K562 (cell line): ENCODE measurements around the gene PCSK6. TPM values are rescaled to one million over a fixed set of nuclear protein-coding genes. Genes with fewer than 3 reads are reported as not detected.

Source experiments
- BDP1 ChIP-seq: IDR thresholded peaks from 3 replicates; pipeline ENCODE4 v1.6.1; 2011; ENCODE audit not compliant: insufficient read length, insufficient read depth
- BRD4 ChIP-seq: fragments of 200-600 bp; sonication (generic); IDR thresholded peaks from 2 replicates; pipeline ENCODE4 v1.6.1; 2017; ENCODE audit warnings: inconsistent platforms
- HMGN3 ChIP-seq: IDR thresholded peaks from 2 replicates; pipeline ENCODE4 v1.6.1; 2011; ENCODE audit warnings: borderline replicate concordance, low read depth, mild to moderate bottlenecking, mixed read lengths, low read length; ENCODE audit not compliant: insufficient read length; ENCODE audit errors: extremely low read depth
- HNRNPLL ChIP-seq: fragments of 200-400 bp; formaldehyde crosslinking; IDR thresholded peaks from 2 replicates; pipeline ENCODE4 v1.6.1; 2017; ENCODE audit warnings: low read length, low read depth, mild to moderate bottlenecking; ENCODE audit not compliant: poor library complexity, severe bottlenecking
- KDM2B ChIP-seq: fragments of 250-450 bp; sonication (Bioruptor Pico); IDR thresholded peaks from 2 replicates; pipeline ENCODE4 v1.8.0; 2021; ENCODE audit warnings: mild to moderate bottlenecking, moderate library complexity
- KDM4B ChIP-seq, 2 experiments: fragments of 450-650 bp in 1 of 2; sonication (generic) in 1 of 2; IDR thresholded peaks; 2 replicates each; pipeline ENCODE4 v1.6.1; 2016 to 2017; ENCODE audit warnings: borderline replicate concordance in 2 of 2, antibody characterized with exemption in 1 of 2, low read depth in 1 of 2, mild to moderate bottlenecking in 1 of 2
- PKNOX1 ChIP-seq: fragments of 450-650 bp; IDR thresholded peaks from 2 replicates; pipeline ENCODE4 v1.6.1; 2016
- PML ChIP-seq: IDR thresholded peaks from 2 replicates; pipeline ENCODE4 v1.6.1; 2012; ENCODE audit warnings: low read length, inconsistent platforms
- POLR2G ChIP-seq: fragments of 200-400 bp; formaldehyde crosslinking; IDR thresholded peaks from 2 replicates; pipeline ENCODE4 v1.6.1; 2017; ENCODE audit warnings: low read depth, mild to moderate bottlenecking, antibody characterized with exemption, low read length, moderate library complexity
- SMARCA4 ChIP-seq: fragments of 450-650 bp; IDR thresholded peaks from 2 replicates; pipeline ENCODE4 v1.6.1; 2016
- SMARCE1 ChIP-seq: fragments of 450-650 bp; IDR thresholded peaks from 2 replicates; pipeline ENCODE4 v1.7.1; 2016; ENCODE audit warnings: mild to moderate bottlenecking
- TAL1 ChIP-seq: fragments of 450-650 bp; IDR thresholded peaks from 2 replicates; pipeline ENCODE4 v1.6.1; 2016; ENCODE audit warnings: mild to moderate bottlenecking
- THRA ChIP-seq: fragments of 450-650 bp; IDR thresholded peaks from 2 replicates; pipeline ENCODE4 v1.6.1; 2017; ENCODE audit warnings: mild to moderate bottlenecking, moderate library complexity
- ZBTB49 ChIP-seq: sonication (generic); formaldehyde crosslinking; IDR thresholded peaks from 2 replicates; pipeline ENCODE4 v1.8.0; 2022; ENCODE audit warnings: missing genetic modification reagents, mild to moderate bottlenecking, borderline replicate concordance
- polyA plus RNA-seq, 8 experiments: library from polyadenylated mRNA; depleted of rRNA in 4 of 8; stranded (reverse) in 5 of 8; unstranded in 3 of 8; fragments of >200 nt; fragmentation: Nextera tagmentation in 2 of 8; fragmentation: Illumina TruSeq in 1 of 8; extraction: Ambion mirVana in 2 of 8; extraction: Trizol in 1 of 8; gene quantifications; 2 replicates each; pipeline versions ENCODE4 v1.2.1 to v1.2.3, GENCODE V29; 2011 to 2014; ENCODE audit warnings: inconsistent platforms in 1 of 8, missing spikeins in 1 of 8
- total RNA-seq, 7 experiments: library from RNA; depleted of rRNA in 6 of 7; stranded (reverse); fragments of >200 nt in 6 of 7; fragmentation: Illumina TruSeq in 2 of 7; extraction: Trizol in 2 of 7; gene quantifications; 2 replicates each; pipeline versions ENCODE4 v1.2.1 to v1.2.3, GENCODE V29; 2011 to 2021; ENCODE audit warnings: low replicate concordance in 1 of 7
- TF ChIP-seq, protein P1 (sequence below): fragments of 200-800 bp; sonication (Bioruptor generic); IDR thresholded peaks from 2 replicates; pipeline ENCODE4 v1.6.1; 2017; ENCODE audit warnings: missing genetic modification characterization, missing compliant biosample characterization
- TF ChIP-seq, protein P2 (sequence below): fragments of 450-650 bp; formaldehyde crosslinking; IDR thresholded peaks from 2 replicates; pipeline ENCODE4 v1.4.0; 2022; ENCODE audit warnings: missing genetic modification characterization
- TF ChIP-seq, protein P3 (sequence below), 2 experiments: fragments of 200-800 bp in 1 of 2; sonication (Bioruptor generic) in 1 of 2; sonication (generic) in 1 of 2; formaldehyde crosslinking in 1 of 2; IDR thresholded peaks in 1 of 2; conservative IDR thresholded peaks in 1 of 2; 2 replicates each; pipeline versions ENCODE4 v1.5.0 to v1.6.1; 2016 to 2020; ENCODE audit warnings: missing compliant biosample characterization in 1 of 2, missing genetic modification characterization in 1 of 2, missing genetic modification reagents in 1 of 2

Gene PCSK6
- total and polyA plus RNA-seq, 9 of the 15 experiments (the other 6 are each of a cell fraction or from before 2014, with no cell fraction given): 2.2 to 32.6 (median 14.5) TPM

DNA sequence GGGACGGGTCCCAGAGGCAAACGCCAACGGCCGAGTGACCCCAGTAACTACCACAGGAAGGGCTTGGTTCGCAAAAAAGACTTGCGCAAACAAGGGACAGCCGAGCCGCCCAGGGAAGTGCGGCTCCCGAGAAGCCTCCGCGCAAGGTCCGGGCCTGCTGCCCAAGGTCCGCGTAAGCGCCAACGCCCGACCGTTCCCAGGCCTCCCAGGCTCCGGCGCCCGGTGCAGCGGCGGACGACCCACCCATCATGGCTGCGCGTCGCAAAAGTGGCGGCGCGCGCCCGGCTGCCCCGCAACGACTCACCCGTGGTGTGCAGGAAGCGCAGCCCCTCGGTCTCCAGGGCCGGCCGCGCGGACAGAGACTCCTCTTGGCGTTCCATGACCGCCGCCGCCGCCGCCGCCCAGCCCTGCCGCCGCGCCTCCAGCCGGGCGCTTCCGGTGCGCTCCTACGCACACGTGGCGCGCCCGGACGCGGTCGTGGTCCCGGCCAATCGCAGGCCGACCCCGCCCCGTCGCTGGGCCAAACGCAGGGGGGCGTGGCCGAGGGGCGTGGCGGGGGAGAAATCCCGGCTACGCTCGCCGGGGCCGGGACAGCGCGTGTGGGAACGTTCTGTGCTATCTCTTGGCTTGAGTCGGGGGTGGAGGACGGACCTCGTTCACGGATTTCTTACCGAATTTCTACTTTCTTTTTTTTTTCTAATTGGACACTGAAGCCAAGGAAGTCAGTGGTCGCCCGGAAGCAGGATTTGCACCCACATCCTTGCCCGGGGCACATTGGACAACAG, 212.3 kb downstream of the PCSK6 start, which contains the start of gene SELENOS (continued):
- no peak for TF ChIP-seq ZBTB49
- no peak for TF ChIP-seq KDM4B (IDR thresholded peaks at IDR 0.05; ENCODE audit: borderline replicate concordance in 2 of 2, low read depth in 1 of 2)
- TF ChIP-seq BDP1: no peak
- no peak for TF ChIP-seq TAL1
- TF ChIP-seq THRA: no peak
- peak; percentile 63 for TF ChIP-seq HMGN3
- peak; percentile 89 for TF ChIP-seq BRD4
- TF ChIP-seq, protein P1, sequence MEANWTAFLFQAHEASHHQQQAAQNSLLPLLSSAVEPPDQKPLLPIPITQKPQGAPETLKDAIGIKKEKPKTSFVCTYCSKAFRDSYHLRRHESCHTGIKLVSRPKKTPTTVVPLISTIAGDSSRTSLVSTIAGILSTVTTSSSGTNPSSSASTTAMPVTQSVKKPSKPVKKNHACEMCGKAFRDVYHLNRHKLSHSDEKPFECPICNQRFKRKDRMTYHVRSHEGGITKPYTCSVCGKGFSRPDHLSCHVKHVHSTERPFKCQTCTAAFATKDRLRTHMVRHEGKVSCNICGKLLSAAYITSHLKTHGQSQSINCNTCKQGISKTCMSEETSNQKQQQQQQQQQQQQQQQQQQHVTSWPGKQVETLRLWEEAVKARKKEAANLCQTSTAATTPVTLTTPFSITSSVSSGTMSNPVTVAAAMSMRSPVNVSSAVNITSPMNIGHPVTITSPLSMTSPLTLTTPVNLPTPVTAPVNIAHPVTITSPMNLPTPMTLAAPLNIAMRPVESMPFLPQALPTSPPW (CRISPR knock-in tag): peak; percentile 54; the same call in 1 of the 2 replicates
- TF ChIP-seq POLR2G: peak; percentile 92
- TF ChIP-seq SMARCE1: no peak
- TF ChIP-seq HNRNPLL: no peak
- TF ChIP-seq, protein P2, sequence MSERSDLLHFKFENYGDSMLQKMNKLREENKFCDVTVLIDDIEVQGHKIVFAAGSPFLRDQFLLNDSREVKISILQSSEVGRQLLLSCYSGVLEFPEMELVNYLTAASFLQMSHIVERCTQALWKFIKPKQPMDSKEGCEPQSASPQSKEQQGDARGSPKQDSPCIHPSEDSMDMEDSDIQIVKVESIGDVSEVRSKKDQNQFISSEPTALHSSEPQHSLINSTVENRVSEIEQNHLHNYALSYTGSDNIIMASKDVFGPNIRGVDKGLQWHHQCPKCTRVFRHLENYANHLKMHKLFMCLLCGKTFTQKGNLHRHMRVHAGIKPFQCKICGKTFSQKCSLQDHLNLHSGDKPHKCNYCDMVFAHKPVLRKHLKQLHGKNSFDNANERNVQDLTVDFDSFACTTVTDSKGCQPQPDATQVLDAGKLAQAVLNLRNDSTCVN (CRISPR knock-in tag): no peak
- no peak for TF ChIP-seq SMARCA4
- TF ChIP-seq PML: no peak; the same call in 1 of the 2 replicates
- no peak for TF ChIP-seq KDM2B (CRISPR knock-in tag)
- TF ChIP-seq PKNOX1: no peak
- TF ChIP-seq, protein P3, sequence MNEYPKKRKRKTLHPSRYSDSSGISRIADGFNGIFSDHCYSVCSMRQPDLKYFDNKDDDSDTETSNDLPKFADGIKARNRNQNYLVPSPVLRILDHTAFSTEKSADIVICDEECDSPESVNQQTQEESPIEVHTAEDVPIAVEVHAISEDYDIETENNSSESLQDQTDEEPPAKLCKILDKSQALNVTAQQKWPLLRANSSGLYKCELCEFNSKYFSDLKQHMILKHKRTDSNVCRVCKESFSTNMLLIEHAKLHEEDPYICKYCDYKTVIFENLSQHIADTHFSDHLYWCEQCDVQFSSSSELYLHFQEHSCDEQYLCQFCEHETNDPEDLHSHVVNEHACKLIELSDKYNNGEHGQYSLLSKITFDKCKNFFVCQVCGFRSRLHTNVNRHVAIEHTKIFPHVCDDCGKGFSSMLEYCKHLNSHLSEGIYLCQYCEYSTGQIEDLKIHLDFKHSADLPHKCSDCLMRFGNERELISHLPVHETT (CRISPR knock-in tag; conservative IDR thresholded peaks at IDR 0.05 in 1 of 2, IDR thresholded peaks at IDR 0.05 in 1 of 2): peak in 1 of 2 experiments; percentile 89; a peak in 2 of 4 replicates
